Fibroblast of pulmonary artery (primary cell): ENCODE data around the gene NEAT1.

Experiments
- DNase-seq: peaks from one replicate; pipeline ENCODE4 v3.0.0-alpha.2; 2010; ENCODE audit warnings: low read depth
- H3K4me3 ChIP-seq: replicated peaks from 2 replicates; pipeline ENCODE4 v1.5.1; 2011; ENCODE audit warnings: low read depth, mild to moderate bottlenecking, control low read depth, low read length, moderate library complexity
- CTCF ChIP-seq: IDR thresholded peaks from 2 replicates; pipeline ENCODE4 v1.5.1; 2011; ENCODE audit warnings: mild to moderate bottlenecking, control low read depth, low read length, inconsistent platforms; ENCODE audit errors: missing control alignments

Gene NEAT1

GRCh38 chr11:65400307-65401072 lies 22.1 kb upstream of the NEAT1 start:
- H3K4me3 ChIP-seq = no peak overlapping the region
- TF ChIP-seq CTCF = no peak
- no peak for DNase-seq

GRCh38 chr11:65401073-65401802 lies 21.4 kb upstream of the NEAT1 start:
- no peak for DNase-seq
- H3K4me3 ChIP-seq = no peak overlapping the region
- no peak for TF ChIP-seq CTCF

- no peak for TF ChIP-seq CTCF
- DNase-seq = no peak
- no peak overlapping the region for H3K4me3 ChIP-seq
These were observed 20.8 kb upstream of the NEAT1 start for GRCh38 chr11:65401803-65402248.

GRCh38 chr11:65402790-65403189 lies 19.8 kb upstream of the NEAT1 start:
- TF ChIP-seq CTCF = no peak
- no peak for DNase-seq
- H3K4me3 ChIP-seq = no peak overlapping the region

- no peak for DNase-seq
- no peak for TF ChIP-seq CTCF
- H3K4me3 ChIP-seq = no peak overlapping the region
These were observed 18.9 kb upstream of the NEAT1 start for GRCh38 chr11:65403607-65404121.

GRCh38 chr11:65404210-65404609 lies 18.4 kb upstream of the NEAT1 start:
- H3K4me3 ChIP-seq = no peak overlapping the region
- TF ChIP-seq CTCF = no peak
- no peak for DNase-seq
